Germinal center (tissue), 1 donor: ENCODE measurements around the gene LRBA.

Experiments used
- DNase-seq: peaks from one replicate; pipeline ENCODE4 v3.0.0; 2012; ENCODE audit warnings: mixed read lengths, low spot score

Gene LRBA

DNA sequence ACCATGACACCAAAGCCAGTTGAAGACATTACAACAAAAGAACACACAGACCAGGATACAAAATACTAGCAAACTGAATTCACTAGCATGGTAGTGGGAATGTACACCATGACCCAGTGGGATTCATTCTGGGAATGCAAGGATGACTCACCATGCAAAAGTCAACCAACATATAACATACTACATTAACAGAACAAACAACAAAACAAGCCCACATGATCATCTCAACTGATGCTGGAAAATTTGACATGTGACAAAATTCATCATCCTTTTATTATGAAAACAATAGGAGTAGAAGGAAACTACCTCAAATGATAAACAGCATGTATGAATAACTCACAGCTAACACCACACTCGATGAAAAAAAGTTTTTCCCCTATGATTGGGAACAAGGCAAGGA, 746.6 kb downstream of the LRBA start:
- DNase-seq = no peak

DNA sequence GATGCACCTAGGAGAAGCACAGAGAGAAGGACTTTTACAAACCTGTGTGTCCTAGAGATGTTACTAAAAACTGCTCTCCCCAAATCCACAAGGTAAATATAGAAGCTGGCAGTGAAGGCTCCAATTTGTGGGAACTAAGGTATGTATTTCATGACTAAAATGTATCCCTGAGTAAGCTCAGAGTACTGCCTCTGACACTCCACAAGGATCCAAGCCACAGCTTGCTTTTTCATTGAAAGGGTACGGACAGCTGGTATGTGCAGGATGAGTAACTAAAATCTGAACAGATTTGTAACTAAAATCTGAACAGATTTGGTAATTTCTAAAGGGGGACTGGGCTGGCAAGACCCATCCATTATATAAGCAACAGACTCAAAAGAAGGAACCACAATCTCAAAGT, 749.3 kb downstream of the LRBA start:
- no peak for DNase-seq

DNA sequence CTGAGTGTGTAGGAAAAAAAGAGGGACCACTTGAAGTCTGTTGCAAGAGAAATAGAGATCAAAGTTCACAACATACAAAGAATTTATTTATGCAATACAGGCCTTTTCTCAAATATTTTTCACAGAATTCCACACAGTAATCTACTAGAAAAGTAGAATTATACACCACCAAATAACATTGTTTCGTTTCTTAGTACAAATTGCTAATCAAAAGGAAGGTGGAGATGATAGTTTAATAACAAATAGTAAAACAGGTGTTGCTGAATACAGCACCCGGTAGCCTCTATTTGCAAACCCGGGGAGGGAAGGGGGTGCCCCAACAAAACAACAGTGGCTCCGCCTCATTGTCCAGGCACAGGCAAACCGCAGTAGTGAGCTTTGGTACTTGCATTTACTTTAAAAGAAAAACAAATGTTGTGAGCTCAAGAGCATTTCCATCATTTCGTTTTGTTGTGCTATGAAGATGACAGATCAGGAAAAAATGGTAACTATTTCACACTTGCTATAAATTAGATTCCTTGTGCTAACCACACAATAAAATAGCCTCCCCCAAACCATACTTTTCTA, 750.4 kb downstream of the LRBA start:
- no peak for DNase-seq

GRCh38 chr4:150262611-150263010, 752.5 kb downstream of the LRBA start:
- DNase-seq = no peak

DNA sequence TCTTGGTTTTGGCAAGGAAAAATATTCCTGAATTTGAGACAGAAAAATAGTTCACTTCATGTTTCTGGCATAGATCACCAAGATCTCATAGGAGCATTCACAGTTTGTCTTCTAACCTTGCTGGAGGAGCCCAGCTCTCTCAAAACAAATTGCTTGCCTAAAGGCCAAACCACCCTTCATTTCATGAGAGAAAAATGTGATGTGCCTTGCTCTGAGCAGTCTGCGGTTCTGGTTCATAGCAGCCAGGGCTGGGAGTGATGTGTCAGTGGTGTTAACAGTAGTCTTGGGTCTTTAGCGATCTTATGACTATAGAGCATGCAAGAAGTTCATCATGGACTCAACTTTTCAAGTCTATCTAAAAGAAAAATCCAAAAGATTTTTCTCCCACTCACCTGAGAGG, 753.5 kb downstream of the LRBA start:
- no peak for DNase-seq

- DNase-seq = no peak
These were observed 755.1 kb downstream of the LRBA start for GRCh38 chr4:150259861-150260567.

DNA sequence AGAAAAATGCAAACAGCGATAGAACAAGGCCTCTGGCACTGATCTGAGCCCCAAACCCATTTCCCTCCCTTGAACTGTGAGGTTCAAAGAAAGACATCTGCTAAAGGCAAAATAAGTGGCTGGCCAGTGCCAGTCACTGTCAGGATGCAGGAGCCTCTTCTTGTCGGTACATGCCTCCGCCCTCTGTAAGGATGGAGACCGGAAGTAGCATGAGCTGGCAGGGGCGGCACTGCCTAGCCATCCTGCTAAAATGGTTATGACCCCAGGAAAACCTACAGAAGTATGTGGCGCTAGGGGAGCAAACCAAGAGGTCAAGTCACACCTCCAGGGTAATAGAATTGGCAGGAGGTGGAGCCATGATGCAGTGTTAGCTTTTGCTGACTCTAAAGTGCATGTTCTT, 756.5 kb downstream of the LRBA start:
- DNase-seq = no peak

- DNase-seq = no peak
These were observed 758.0 kb downstream of the LRBA start for GRCh38 chr4:150256841-150257730.

GRCh38 chr4:150256225-150256620, 758.9 kb downstream of the LRBA start:
- no peak for DNase-seq

DNA sequence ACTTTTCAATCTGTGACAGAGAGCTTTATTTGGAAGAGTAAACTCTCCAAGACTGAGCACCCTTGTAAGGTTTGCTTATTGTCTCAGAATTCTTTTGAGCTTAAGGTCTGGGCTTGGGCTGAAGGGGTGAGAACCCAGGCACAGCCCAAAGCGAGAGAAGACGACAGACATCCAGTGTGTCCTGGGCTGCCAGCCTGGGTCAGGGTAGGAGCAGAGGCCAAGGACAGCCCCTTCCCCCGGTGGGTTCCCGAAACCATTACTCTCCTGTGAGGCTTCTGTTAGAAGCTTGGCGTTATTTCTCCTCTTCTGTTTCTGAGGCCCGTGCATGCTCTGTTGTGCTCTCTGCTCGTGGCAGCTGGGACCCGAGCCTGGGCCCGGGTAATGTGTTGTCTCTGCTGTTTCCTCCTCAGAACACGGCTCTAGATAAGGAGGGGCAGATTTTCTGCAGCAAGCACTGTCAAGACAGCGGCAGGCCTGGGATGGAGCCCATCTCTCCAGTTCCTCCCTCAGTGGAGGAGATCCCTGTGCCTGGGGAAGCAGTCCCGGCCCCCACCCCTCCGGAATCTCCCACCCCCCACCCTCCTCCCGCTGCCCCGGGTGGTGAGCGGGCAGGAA, 759.4 kb downstream of the LRBA start:
- no peak for DNase-seq

GRCh38 chr4:150253965-150254630, 761.0 kb downstream of the LRBA start:
- DNase-seq = no peak

GRCh38 chr4:150253416-150253815, 761.7 kb downstream of the LRBA start:
- DNase-seq = no peak

DNA sequence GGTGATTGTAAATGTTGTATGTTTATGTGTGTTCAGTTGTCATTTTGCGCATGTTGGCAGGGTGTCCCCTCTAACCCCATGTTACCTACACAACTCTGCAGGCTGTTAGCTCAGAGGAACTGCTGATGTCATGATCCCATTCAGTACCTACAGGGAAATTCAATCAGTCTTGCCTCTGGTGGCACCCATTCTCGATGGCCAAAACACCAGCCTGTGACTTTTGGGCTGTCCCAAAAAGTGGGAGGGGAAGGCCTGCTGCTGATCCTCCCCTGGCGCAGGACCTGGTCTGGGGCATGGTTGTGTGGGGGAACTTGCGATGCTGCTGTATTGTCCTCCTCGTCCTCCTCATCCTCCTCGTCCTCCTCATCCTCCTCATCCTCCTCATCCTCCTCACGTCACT, 762.3 kb downstream of the LRBA start:
- no peak for DNase-seq

- no peak for DNase-seq
These were observed 762.8 kb downstream of the LRBA start for GRCh38 chr4:150252306-150252705.

DNA sequence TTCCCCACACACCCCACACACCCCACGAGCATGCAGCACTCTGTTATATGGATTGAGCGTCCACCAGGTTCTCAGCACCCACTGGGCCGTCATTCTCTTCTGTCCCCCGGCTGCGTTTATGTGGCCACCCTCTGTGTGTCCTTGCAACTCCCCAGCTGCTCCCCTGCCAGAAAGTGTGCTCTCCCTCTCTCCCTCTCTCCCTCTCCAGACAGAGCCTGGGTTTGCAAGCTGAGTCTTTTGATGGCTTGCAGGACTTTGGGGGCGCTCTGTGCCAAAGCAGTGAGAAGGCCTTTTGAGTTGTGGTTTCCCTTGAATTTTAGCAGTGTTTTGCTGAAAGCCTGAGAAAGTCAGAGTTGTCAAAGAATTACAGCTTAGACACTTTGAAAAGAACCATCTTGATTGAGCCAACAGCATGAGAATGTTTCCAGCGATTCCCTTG, 763.3 kb downstream of the LRBA start:
- no peak for DNase-seq

DNA sequence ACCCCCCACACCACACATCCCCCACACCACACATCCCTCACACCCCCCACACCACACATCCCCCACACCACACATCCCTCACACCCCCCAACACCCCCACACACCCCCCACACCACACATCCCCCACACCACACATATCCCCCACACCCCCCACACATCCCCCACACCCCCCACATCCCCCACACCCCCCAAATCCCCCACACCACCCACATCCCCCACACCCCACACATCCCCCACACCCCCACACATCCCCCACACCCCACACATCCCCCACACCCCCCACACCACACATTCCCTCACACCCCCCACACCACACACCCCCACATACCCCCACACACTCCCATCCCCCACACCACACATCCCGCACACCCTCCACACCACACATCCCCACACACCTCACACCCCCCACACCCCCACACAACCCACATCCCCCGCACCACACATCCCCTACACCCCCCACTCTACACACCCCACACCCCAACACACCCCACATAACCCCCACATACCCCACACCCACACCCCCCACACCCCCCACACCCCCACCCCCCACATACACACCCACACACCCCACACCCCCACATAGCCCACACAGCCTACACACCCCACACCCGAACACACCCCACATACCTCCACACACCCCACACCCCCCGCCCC, 764.0 kb downstream of the LRBA start:
- peak; percentile 8 for DNase-seq

DNA sequence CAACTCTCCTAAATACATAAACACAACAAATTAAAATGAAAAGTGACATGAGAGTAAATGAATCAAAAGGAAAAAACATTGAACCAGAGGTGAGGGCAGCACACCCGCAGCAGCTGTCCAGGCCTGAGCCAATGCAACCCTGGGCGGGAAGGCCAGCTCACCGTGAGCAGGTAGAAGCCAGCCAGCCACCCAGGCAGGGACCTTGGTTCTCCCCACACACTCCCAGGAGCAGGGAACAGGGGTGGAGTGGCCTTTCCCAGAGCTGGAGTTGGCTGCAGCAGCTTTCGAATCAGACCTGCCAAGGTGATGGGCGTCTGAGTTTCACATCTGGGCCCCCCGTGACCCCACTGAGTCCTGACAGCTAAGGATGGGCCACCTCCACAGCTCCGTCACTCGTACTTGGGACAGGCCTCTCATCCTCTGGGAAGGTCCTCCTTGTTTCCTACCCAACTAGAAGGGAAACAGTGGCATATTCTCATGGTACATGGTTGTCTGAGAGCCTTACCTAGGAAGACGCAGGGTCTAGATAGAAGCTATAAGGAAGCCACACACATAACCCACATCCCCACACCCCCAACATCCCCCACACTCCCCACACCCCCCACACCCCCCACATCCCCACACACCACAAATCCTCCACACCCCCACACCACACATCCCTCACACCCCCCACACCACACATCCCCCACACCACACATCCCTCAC, 764.6 kb downstream of the LRBA start:
- DNase-seq = no peak

DNA sequence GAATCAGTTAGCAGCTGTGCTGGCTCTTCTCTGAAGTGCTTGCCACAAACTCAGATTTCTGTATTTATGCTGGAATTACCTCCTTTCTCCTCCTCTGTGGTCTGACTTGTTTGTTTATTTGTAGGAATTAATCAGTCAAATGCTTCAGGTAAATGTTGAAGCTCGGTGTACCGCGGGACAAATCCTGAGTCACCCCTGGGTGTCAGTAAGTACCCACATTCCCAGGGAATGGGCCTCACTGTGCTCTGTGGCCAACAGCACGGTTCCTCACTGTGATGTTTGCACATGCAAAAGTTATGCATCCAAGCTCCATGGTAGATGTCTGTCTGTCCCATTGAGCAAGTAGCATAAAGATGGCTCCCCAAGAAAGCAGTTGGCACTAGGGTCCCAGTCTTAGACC, 766.9 kb downstream of the LRBA start:
- no peak for DNase-seq

DNA sequence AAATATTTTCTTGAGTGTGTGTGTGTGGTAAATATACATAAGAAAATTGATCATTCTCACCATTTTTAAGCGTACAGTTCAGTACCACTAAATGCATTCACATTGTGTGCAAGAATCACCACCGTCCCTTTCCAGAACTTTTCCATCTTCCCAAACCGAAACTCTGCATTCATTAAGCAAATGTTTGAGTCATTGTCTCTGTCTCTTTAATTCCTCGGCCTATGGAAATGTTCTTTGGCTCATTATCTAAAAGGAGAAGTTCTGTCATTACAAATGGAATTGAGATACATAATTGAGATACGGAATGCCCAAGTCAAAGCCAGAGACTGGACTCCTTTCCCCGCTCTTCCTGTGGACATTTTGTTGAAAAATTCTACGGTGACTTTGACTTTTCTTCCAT, 767.9 kb downstream of the LRBA start:
- no peak for DNase-seq

DNA sequence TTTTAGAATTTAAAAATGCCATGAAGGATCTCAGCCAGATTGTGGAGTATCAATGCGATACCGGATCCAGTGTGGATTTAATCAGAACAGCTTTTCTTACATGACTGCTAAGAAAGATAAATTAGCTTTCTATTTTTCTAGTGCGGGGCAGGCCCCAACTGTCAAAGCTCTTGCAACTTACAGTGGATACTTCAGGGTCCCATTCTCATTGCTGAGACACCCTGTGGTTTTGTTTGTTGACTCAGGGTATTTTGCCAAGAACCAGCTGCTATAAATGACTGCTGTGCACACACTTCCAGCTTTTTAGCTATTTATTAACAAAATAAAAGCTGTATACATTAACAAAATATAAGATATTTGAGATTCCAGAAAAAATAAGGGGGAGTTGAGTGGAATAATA, 770.5 kb downstream of the LRBA start:
- DNase-seq = no peak

- no peak for DNase-seq
These were observed 771.2 kb downstream of the LRBA start for GRCh38 chr4:150243932-150244331.
